Thyroid gland (tissue), 4 donors: ENCODE data around the gene CCL5.

Experiments used
- POLR2A ChIP-seq, 2 donors: fragments of 450-650 bp; IDR thresholded peaks; one replicate each; pipeline ENCODE4 v1.6.1; 2017; ENCODE audit warnings: antibody characterized with exemption in 2 of 2, mild to moderate bottlenecking in 2 of 2, moderate library complexity in 1 of 2
- TF ChIP-seq, protein P1 (sequence below), 6 experiments: fragments of 200-600 bp in 3 of 6; fragments of 450-650 bp in 3 of 6; sonication (generic) in 3 of 6; IDR thresholded peaks; one replicate each; pipeline ENCODE4 v1.5.1; 2016 to 2019; ENCODE audit warnings: antibody characterized with exemption in 6 of 6, mild to moderate bottlenecking in 2 of 6, inconsistent platforms in 1 of 6, moderate library complexity in 1 of 6

DNA sequence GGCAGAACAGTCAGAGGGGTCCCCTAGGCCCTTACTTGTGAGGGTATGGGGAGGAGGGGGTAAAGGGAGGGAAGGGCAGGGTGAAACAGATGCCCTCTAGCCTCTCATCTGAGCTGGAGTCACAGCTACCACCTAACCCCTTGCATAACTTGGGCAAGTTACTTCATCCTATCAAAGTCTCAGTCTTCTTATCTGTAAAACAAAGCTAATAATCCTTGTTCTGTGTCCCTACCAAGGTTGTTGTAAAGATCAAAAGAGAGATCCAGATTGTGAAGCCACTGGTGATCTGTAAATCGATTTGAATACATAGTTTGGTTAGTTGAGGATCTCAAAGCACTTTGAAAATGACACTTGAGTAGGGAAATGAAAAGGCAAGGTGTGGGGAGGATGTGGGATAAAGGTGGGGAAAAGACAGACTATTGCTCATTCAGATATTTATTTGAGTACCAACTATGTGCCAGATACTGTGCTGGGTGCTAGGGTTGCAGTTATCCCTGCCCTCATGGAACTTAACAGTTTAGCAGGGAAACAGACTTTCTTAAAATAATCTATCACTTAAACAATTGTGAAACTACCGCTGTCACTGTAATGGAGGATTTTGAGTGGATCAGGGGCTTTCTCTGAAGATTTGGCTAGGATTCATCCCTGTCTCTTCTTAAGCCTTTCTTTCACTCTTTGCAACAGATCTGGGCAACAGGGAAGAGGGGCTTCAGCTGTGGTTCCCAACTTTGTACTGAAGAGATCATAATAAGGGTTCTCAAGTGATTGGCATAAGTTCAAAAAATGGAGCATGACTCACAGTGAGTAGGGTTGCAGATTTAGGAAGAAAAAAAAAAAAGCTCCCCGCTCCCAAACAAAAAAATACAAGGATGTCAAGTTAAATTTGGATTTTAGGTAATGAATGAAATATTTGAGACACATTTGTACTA, 14.5 kb downstream of the CCL5 start:
- no peak for TF ChIP-seq POLR2A (IDR thresholded peaks at IDR 0.05)
- TF ChIP-seq, protein P1, sequence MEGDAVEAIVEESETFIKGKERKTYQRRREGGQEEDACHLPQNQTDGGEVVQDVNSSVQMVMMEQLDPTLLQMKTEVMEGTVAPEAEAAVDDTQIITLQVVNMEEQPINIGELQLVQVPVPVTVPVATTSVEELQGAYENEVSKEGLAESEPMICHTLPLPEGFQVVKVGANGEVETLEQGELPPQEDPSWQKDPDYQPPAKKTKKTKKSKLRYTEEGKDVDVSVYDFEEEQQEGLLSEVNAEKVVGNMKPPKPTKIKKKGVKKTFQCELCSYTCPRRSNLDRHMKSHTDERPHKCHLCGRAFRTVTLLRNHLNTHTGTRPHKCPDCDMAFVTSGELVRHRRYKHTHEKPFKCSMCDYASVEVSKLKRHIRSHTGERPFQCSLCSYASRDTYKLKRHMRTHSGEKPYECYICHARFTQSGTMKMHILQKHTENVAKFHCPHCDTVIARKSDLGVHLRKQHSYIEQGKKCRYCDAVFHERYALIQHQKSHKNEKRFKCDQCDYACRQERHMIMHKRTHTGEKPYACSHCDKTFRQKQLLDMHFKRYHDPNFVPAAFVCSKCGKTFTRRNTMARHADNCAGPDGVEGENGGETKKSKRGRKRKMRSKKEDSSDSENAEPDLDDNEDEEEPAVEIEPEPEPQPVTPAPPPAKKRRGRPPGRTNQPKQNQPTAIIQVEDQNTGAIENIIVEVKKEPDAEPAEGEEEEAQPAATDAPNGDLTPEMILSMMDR (IDR thresholded peaks at IDR 0.05) = no peak
